HT-29 (cell line): ENCODE results near the gene TMEM51. TPM values are rescaled to one million over a fixed set of nuclear protein-coding genes. Genes with fewer than 3 reads are reported as not detected.
"Not testable (repeated sequence)": the region's sequence is repeated elsewhere in the genome, so short reads cannot be mapped to it uniquely, and the experiment has no call there.

Experiments used
- DNase-seq: peaks from one replicate; pipeline ENCODE4 v3.0.0-alpha.2; 2015; ENCODE audit warnings: low spot score
- total RNA-seq: library from RNA; depleted of rRNA; stranded (reverse); fragments of >200 nt; shearing (Covaris generic); gene quantifications from 2 replicates; pipeline ENCODE4 v1.2.3, GENCODE V29; 2014

Gene TMEM51
- total RNA-seq, 1 experiment from 2014 or later: 23.5 TPM

DNA sequence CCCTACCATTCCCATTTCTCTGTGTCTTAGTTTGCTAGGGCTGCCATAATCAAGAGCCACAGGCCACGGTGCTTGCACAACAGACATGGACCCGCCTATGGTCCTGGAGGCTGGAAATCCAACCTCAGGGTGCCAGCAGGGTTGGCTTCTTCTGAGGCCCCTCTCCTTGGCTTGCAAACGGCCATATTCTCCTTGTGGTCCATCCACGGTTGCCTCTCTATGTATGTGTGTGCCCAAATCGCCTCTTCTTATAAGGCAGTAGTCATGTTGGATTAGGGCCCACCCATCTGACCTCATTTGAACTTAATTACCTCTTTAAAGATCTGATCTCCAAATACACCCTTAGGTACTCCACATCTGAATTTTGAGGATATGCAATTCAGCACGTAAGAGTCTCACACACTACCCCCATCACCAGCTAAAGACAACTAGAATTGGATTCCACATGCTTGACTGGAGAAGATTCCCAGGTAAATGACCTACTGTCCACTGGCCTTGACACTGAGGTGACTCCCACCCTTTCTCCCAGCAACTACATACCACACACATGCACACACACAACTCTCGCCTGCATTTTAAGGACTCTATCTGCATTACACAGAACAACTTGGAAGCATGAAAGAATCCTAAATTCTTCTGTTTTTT, 28.3 kb upstream of the TMEM51 start:
- DNase-seq: no peak

- DNase-seq: no peak
Observed at GRCh38 chr1:15128077-15128476, 25.5 kb upstream of the TMEM51 start.

DNA sequence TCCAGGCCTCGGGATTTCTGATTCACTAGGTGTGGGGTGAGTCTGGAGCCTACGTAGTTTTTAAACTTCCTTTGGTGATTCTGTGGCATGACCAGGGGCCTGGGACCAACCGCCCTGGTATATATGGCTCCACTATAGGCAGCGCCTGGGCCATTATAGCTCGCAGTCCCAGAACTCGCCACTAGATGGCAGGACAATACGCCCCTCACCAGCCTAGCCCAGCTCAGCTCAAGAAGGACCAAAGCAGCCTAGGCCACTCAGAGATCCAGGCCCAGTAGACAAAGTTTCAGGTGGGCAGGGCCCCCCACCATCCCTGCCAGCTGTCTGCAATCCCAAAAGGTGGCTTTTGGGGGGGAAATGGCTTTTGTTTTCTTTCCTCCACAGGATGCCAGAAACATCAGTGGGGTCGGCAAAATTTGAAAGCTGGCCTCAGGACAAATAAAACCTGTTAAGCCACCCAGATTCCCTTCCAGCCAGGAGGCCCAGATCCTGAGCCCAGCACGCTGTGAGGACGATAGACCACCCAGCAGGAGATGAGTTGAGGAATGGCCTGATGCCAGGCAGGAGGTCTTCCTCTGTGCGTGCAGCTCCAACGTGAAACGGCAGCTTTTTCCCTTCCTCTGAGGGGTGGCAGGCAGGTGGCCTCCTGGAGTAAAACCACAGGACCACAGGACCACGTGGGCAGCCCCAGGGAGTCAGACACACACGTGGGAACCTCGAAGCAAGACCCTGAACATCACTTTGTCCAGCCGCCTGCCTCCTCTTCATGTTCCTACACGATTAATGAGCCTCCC, 24.8 kb upstream of the TMEM51 start:
- peak; percentile 94 for DNase-seq

GRCh38 chr1:15129944-15130343, 23.6 kb upstream of the TMEM51 start:
- DNase-seq: no peak

GRCh38 chr1:15130607-15131006, 22.9 kb upstream of the TMEM51 start:
- no peak for DNase-seq

DNA sequence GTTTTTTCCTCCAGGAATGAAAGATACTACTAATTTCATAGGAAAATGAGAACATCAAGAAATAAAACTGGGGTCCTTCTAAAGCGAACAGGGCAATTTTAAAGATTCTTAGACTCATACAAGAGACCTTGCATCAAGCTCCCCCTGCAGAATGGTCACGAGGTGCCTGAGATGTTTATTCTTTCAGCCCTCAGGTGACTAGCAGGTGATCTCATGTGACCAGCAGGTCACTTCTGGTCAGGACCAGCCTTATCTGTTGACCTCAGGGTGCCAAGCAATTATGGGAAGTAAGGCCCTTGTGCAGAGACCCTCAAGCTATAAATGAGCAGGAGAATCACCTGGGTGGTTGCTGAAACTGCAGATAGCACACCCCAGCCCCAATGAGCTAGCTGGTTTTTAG, 20.6 kb upstream of the TMEM51 start:
- no peak for DNase-seq

GRCh38 chr1:15134285-15134684, 19.3 kb upstream of the TMEM51 start:
- DNase-seq: no peak

- not testable (repeated sequence) for DNase-seq
Observed at GRCh38 chr1:15135604-15136003, 17.9 kb upstream of the TMEM51 start.

- no peak for DNase-seq
Observed at GRCh38 chr1:15137809-15138208, 15.7 kb upstream of the TMEM51 start.

GRCh38 chr1:15139654-15140350, 13.7 kb upstream of the TMEM51 start:
- no peak for DNase-seq

DNA sequence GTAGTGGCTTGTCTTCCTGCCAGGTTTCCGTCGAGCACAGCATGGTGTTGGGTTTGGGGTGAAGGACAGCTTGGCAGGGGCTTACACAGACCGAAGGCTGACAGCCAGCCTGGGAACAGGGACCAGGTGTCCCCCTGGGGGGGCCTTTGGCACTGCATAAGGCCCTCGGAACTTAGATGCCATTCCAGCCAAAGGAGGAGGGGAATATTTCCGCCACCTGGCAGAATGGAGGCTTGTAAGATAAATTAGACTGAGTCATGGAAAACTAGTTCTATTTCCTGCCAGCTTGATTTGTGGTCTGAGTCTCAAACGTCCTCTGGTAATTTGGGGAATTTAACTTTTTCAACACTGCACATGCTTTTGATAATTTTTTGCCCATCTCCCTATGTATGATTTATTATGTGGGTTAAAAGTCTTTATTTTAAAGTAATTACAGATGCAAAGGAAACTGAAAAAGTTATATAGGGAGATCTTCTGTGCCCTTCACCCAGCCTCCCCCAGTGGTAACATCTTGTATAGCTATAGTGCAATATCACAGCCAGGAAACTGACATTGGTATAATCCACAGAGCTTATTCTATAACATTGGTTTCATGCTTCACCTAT, 11.5 kb upstream of the TMEM51 start:
- DNase-seq: peak; percentile 29

GRCh38 chr1:15145327-15145726, 8.2 kb upstream of the TMEM51 start:
- DNase-seq: no peak

- no peak for DNase-seq
Observed at GRCh38 chr1:15146142-15146680, 7.3 kb upstream of the TMEM51 start.

DNA sequence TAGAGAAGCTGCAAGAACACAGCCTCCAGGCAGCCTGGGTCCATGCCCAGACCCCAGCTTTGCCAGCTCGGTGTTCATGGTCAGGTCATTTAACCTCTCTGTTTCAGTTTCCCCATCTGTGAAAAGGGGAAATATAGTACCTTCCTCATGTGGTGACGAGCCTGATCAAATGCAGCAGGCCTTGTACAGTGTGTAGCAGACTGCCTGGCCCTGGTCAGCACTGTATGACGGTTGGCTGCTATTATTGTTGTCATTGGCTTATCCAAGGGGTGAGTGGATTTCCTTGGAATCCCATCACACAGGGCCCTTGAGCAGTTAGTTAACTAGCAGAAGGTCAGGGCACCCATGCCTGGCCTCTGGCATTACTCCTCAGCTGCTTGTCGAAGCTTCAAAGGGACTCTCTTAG, 6.6 kb upstream of the TMEM51 start:
- no peak for DNase-seq

GRCh38 chr1:15148004-15148403, 5.5 kb upstream of the TMEM51 start:
- no peak for DNase-seq

- no peak for DNase-seq
Observed at GRCh38 chr1:15148475-15148874, 5.1 kb upstream of the TMEM51 start.

GRCh38 chr1:15148941-15149340, 4.6 kb upstream of the TMEM51 start:
- no peak for DNase-seq

DNA sequence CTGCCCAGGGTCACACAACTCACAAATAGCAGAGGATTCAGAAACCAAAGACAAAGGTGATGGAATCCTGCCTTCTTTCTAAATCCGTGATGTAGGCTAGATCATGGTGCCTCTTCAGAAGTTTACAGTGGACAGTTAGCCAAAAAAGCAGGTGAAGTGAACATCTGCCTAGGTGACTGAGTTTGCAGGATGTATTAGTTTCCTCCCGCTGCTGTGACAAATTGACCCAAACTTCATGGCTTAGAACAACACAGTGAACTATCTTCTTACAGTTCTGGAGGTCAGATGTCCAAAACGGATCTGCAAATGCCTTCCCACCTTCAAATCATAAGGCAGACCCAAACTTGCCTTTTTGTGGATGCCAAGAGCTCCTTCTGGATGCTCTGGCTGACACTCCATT, 3.2 kb upstream of the TMEM51 start:
- DNase-seq: no peak

DNA sequence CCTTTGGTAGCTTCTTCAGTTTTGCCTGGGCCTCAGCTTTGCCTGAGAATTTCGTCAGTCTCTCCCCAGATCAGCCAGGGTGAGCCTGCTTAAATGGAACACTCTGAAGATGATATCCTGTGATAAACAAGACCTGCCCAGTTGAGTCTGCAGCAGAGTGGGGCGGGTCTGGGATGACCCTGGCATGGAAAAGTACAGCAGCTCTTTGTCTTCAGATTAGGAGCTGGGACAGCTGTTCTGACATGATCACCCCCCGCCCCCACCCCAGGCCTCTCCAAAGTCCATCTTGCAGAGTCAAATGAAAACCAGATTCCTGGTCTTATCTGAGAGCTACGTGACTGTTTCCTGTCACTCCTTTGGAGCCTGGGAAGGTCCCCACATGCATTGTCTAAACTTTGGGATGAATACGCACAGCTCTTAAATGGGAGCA, 2.2 kb upstream of the TMEM51 start:
- no peak for DNase-seq

DNA sequence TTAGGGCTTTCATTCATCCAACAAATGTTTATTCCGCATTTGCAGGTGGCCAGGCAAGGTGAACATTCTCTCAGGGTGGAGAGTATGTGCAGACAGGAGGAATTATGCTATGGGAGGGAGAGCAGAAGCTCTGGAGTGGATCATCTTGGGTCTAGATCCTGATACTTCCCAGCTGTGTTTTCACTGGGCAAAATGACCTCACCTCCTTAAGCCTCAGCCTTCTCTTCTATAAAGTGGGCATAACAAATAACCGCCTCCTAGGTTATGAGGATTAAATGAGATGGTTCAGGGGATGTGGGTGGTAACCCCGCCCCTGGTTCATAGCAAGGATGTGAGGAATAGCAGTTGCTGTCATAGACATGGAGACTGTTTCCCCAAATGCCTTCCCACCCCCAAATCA, 1.7 kb upstream of the TMEM51 start:
- no peak for DNase-seq

- DNase-seq: peak; percentile 94
Observed at GRCh38 chr1:15152318-15153183, 996 bp upstream of the TMEM51 start.
